ACC112 (cell line): ENCODE data around the gene ATF3.
"Not testable (repeated sequence)": the region's sequence is repeated elsewhere in the genome, so short reads cannot be mapped to it uniquely, and the experiment has no call there.

Source experiments
- H2AFZ ChIP-seq: fragments of 200-600 bp; sonication (generic); one replicate; pipeline ENCODE4 v1.6.0; 2017; ENCODE audit warnings: antibody characterized with exemption, low read length; ENCODE audit not compliant: unreplicated experiment
- H3K27ac ChIP-seq: fragments of 200-600 bp; sonication (generic); 2 replicates; pipeline ENCODE4 v1.5.1; 2014; ENCODE audit warnings: low read depth, mild to moderate bottlenecking, antibody characterized with exemption, low read length, moderate library complexity
- H3K27me3 ChIP-seq: fragments of 200-600 bp; sonication (generic); 2 replicates; pipeline ENCODE4 v1.6.1; 2014; ENCODE audit warnings: mild to moderate bottlenecking, antibody characterized with exemption, low read length, moderate library complexity, mixed read lengths; ENCODE audit not compliant: insufficient read depth
- H3K36me3 ChIP-seq: fragments of 200-600 bp; sonication (generic); 2 replicates; pipeline ENCODE4 v1.6.1; 2016; ENCODE audit warnings: mild to moderate bottlenecking, antibody characterized with exemption, low read length, moderate library complexity, mixed read lengths; ENCODE audit not compliant: insufficient read depth
- H3K4me1 ChIP-seq: fragments of 200-600 bp; sonication (generic); one replicate; pipeline ENCODE4 v1.6.1; 2016; ENCODE audit warnings: low read length, mixed read lengths; ENCODE audit not compliant: insufficient read depth, unreplicated experiment, control insufficient read depth
- H3K4me3 ChIP-seq: fragments of 200-600 bp; sonication (generic); 2 replicates; pipeline ENCODE4 v1.5.1; 2014; ENCODE audit warnings: mild to moderate bottlenecking, low read depth, low read length
- H3K79me2 ChIP-seq: fragments of 200-600 bp; sonication (generic); one replicate; pipeline ENCODE4 v1.6.0; 2016; ENCODE audit warnings: low read length; ENCODE audit not compliant: control insufficient read depth, unreplicated experiment, insufficient read depth

ATF3 gene

DNA sequence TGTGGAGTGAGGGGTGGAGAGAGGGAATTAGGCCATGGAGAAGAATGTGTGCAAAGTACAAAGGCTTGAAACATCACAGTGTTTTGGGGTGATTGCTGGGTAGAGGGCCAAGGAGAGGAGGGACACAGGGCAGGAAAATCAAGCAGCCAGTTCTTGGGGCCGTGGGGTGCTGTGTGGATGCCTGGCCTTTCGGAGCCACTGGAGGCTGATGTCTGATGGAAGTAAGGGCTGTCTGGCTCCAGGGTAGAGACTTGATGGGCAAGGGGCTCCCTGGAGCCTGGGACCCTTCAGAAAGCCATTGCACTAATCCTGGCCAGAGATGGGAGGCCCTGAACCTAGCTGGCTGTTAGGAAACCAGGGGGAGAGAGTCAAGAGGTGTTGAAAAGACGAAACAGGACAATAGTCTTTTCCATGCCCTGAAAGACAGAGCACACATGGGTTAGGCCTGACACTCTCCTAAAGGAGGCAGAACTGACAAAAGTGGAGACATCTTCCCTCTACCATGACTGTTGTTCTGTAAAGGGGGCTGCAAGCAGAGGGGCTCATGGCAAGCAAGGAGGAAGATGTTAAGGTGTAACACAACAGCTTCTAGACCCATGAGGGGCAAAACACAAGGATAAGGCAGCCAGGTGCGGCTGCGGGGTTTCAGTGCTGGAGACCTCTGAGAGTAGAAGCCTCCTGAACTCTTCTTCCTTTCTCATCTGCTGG is 21.0 kb downstream of the ATF3 start:
- H3K79me2 ChIP-seq = no peaks in the 10 kb centered on the region
- no peak overlapping the region for H3K4me3 ChIP-seq
- no peak overlapping the region for H2AFZ ChIP-seq
- no peak overlapping the region for H3K27ac ChIP-seq
- no peaks in the 10 kb centered on the region for H3K36me3 ChIP-seq
- peaks cover 15% of the 10 kb centered on the region for H3K27me3 ChIP-seq
- H3K4me1 ChIP-seq = no peaks in the 10 kb centered on the region

DNA sequence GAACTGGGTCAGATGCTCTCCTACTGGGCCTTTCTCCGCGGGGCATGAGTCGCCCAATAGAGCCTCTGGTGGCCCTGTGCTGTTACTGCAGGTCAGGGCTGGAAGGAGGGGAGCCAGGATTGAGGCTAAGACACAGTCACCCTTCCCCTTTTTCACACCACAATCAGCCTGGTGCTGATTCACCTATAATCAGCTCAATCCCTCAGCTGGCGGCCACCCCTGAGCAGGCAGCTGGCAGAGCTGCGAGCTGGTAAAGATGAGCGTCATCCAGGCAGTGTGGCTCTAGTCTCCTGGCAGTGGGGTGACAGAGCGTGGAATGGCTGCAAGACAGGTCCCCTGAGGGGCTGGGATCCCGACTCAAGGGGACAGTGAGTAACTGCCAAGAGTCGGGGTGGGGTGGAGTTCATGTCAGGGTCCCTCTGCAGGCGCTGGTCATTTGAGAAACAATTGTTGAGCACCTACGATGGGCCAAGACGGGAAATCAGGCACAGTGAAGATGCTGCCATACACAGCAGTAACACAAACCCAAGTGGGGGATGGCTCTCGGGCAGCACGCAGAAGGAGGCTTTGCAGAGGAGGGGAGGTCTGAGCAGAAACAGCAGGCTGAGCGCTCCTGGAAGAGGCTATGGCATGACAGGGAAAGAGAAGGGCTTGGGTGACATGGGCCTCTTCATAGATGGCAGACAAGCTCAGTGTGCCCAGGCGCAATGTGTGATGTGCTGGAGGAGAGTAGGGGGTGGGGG is 21.8 kb downstream of the ATF3 start:
- Histone ChIP-seq H3K79me2 (no peaks in the 10 kb centered on the region), H3K4me1 (peaks cover 1% of the 10 kb centered on the region), H3K27ac (no peak overlapping the region), H3K4me3 (no peak overlapping the region), H3K36me3 (no peaks in the 10 kb centered on the region), H3K27me3 (peaks cover 10% of the 10 kb centered on the region), H2AFZ (no peak overlapping the region)

DNA sequence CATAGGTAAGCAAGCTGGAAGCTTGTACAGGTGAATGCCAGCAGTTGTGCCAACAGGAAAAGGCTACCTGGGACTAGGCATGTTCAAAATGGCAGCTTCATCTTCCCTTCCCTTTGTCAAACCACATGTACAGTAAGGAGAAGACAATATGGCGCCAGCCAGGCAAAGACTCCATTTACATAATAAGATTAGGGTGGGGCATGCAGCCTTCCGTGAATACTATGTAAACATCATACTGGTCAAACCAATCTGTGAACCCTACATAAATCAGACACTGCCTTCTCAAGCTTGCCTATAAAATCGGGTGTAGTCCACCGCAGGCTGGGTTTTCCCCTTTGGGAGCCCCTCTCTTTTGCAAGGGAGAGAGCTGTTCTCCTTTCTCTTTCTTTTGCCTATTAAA is 24.6 kb downstream of the ATF3 start:
- Histone ChIP-seq H3K27me3 (no peaks in the 10 kb centered on the region), H3K36me3 (no peaks in the 10 kb centered on the region), H3K27ac (no peak overlapping the region), H3K4me1 (peaks cover 30% of the 10 kb centered on the region), H2AFZ (no peak overlapping the region), H3K4me3 (no peak overlapping the region), H3K79me2 (no peaks in the 10 kb centered on the region)

DNA sequence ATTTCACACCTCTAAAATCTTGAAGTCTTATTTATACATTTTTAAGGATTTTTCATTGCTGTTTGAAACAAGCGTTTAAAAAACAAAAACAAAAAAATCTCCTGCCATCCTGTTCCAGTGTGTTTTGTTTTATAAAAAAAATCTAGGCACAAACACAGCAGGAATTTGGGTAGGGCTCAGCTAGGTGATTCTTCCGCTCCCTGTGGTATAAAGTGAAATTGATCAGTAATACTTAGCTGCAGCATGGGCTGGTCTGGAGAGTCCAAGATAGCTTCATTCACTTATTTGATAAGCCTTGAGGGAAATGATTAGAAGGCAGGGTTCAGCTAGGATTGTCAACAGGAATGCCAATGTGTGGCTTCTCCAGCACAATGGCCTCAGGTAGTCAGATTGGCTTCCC is 25.7 kb downstream of the ATF3 start:
- no peak overlapping the region for H2AFZ ChIP-seq
- H3K4me1 ChIP-seq = peaks cover 41% of the 10 kb centered on the region
- no peak overlapping the region for H3K4me3 ChIP-seq
- H3K79me2 ChIP-seq = no peaks in the 10 kb centered on the region
- H3K27me3 ChIP-seq = no peaks in the 10 kb centered on the region
- H3K27ac ChIP-seq = no peak overlapping the region
- H3K36me3 ChIP-seq = no peaks in the 10 kb centered on the region

DNA sequence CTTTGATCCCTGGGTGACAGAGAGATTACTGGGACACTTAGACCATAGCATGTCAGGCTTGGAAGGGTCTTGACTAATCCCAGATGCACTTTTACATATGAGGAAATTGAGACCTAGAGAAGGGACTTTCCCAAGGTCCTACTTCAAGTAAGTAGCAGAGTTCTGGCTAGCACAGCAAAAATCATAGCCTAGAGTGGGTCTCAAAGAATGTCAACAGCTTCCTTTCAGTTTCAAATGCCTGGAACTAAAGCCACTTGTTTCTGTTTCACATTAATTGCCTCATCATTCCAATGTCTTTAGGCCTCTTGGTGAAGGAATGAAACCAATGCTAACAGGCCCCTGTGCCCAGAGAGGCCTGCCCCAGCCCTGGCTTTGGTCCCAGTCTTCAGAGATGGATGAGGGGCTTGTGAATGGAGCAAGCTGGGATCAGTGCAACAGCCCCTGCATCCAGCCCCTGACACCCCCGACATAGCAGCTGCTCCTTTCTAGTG is 26.6 kb downstream of the ATF3 start:
- Histone ChIP-seq H3K79me2 (no peaks in the 10 kb centered on the region), H3K4me1 (peaks cover 41% of the 10 kb centered on the region), H3K36me3 (no peaks in the 10 kb centered on the region), H3K27ac (peak overlapping the region; percentile 90; the same call in 1 of the 2 replicates), H3K4me3 (no peak overlapping the region), H3K27me3 (no peaks in the 10 kb centered on the region), H2AFZ (no peak overlapping the region)

DNA sequence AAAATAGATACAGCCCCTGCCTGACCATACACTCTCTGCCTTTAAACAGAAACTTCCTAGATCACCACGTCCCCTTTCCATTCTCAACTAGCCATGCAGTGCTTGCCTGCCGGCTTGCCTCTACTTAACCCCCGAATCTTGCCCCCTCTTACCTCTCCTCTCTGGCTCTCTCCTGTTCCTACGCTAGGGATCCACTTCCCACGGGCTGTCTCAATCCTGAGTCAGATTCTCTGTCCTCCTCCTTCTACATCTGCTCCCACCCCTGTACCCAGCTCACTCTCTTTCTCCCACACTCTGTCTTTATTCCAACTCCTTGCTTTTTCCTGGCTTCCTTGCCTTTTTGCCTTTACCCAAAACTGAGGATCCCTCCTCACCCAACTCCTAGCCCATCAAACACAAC is 29.3 kb downstream of the ATF3 start:
- Histone ChIP-seq H3K79me2 (no peaks in the 10 kb centered on the region), H2AFZ (no peak overlapping the region)

DNA sequence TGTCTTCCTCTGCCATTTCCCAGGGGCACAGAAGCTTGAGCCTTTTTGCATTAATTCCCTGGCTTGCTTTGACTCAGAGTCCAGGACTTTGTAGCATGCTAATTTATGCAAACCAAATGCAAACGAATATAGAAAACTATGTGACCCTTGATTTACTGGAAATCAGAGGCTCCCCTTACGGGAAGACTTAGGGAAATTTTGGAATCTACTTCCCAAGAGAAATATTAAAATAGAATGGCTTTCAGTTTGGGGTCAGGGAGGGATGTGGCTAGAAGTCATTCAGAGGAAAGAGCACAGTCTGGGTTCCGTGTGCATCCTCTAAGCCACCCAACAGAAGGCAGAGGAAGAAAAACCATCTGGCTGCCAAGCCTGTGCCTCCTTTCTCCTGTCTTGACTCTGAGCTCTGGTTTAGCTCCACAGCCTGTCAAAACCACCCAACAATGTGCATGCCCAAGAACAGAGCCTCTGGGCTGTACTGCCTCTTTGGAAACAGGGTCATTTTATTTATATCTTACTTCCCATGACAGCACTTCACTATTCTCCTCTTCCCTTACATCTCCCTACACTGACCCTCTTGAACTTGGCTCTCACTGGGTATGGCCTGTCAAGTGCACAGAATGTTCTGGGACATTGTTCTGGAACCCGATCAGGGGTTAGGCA is 30.1 kb downstream of the ATF3 start:
- no peaks in the 10 kb centered on the region for H3K79me2 ChIP-seq
- H3K27ac ChIP-seq = peak overlapping the region; percentile 60
- no peak overlapping the region for H3K4me3 ChIP-seq
- no peak overlapping the region for H2AFZ ChIP-seq
- H3K36me3 ChIP-seq = no peaks in the 10 kb centered on the region
- peaks cover 41% of the 10 kb centered on the region for H3K4me1 ChIP-seq
- H3K27me3 ChIP-seq = no peaks in the 10 kb centered on the region

More for the DNA sequence above, 29.3 kb downstream of the ATF3 start:
- no peak overlapping the region for H3K4me3 ChIP-seq
- H3K27me3 ChIP-seq = no peaks in the 10 kb centered on the region
- peak overlapping the region; percentile 60 for H3K27ac ChIP-seq
- peaks cover 41% of the 10 kb centered on the region for H3K4me1 ChIP-seq
- no peaks in the 10 kb centered on the region for H3K36me3 ChIP-seq

DNA sequence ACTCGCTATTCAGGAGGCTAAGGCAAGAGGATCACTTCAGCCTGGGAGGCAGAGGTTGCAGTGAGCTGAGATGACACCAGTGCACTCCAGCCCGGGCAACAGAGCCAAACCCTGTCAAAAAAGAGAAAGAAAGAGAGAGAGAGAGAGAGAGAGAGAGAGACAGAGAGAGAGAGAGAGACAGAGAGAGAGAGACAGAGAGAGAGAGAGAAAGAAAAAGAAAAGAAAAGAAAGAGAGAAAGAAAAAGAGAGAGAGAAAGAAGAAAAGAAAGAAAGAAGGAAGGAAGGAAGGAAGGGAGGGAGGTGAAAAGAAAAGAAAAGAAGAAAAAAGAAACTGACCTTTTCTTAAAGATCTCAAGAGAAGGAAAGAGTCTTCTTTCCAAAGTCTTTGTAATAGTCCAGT is 31.0 kb downstream of the ATF3 start:
- H3K27me3 ChIP-seq, H3K36me3 ChIP-seq, H3K4me3 ChIP-seq, H2AFZ ChIP-seq, H3K27ac ChIP-seq, H3K79me2 ChIP-seq: not testable (repeated sequence)
- peaks cover 41% of the 10 kb centered on the region for H3K4me1 ChIP-seq

DNA sequence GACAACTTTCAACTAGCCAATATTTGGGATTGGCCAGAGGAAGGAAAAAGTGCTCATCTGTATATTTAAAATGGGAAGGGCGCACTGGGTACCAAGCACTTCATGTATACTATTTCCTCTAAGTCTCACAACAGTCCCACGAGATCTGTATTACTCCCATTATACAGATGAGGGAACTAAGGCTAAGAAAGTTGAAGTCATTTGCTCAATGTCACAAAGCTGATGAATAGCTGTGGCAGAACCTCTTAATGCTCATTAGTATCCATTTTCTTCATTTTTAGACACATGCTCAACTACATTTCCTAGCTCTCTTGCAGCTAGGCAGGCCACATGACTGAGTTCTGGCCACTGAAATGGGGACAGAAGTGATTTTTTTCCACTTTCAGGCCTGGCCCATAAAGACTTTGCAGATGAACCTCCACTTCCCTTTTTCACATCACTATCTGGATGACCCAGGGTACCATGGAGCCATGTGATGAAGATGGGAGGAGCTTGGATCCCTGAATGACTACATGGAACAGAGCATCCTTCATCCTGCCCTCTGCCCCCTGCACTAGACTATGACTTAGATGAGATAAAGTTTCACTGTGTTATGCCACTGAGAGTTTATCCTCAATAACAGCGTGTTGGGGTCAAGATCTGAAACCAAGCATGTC is 31.8 kb downstream of the ATF3 start:
- no peak overlapping the region for H2AFZ ChIP-seq
- H3K4me1 ChIP-seq = peaks cover 40% of the 10 kb centered on the region
- H3K27me3 ChIP-seq = no peaks in the 10 kb centered on the region
- H3K4me3 ChIP-seq = no peak overlapping the region
- H3K79me2 ChIP-seq = no peaks in the 10 kb centered on the region
- H3K27ac ChIP-seq = no peak overlapping the region
- no peaks in the 10 kb centered on the region for H3K36me3 ChIP-seq

DNA sequence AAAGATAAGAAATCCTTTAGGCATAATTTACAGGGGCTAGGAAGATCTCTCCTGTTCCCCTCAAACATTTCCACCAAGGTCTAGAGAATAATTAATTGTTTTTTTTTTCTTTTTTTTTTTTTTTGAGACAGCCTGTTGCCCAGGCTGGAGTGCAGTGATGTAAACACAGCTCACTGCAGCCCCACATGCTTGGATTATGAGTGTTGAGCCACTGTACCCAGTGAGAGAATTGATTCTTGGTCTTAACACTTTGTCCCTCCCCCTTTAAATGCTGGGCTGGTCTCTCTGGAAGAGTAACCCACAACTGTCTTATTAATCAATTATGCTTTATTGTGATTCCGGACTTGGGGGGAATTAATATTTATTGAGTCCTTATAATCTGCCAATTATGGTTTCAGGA is 33.4 kb downstream of the ATF3 start:
- H3K4me1 ChIP-seq = peaks cover 23% of the 10 kb centered on the region
- no peak overlapping the region for H2AFZ ChIP-seq
- H3K4me3 ChIP-seq = no peak overlapping the region
- no peaks in the 10 kb centered on the region for H3K79me2 ChIP-seq
- H3K27me3 ChIP-seq = no peaks in the 10 kb centered on the region
- H3K27ac ChIP-seq = no peak overlapping the region
- no peaks in the 10 kb centered on the region for H3K36me3 ChIP-seq
